GM18870 (cell line): ENCODE results near the gene CALY.
A peak's percentile ranks its signal among the peaks of the same experiment; 100 is the strongest.

Experiments
- ATAC-seq: cut with Tn5 transposase; IDR thresholded peaks from one replicate; pipeline ENCODE4 v1.9.1; 2021; ENCODE audit warnings: moderate library complexity; ENCODE audit not compliant: unreplicated experiment

CALY gene

DNA sequence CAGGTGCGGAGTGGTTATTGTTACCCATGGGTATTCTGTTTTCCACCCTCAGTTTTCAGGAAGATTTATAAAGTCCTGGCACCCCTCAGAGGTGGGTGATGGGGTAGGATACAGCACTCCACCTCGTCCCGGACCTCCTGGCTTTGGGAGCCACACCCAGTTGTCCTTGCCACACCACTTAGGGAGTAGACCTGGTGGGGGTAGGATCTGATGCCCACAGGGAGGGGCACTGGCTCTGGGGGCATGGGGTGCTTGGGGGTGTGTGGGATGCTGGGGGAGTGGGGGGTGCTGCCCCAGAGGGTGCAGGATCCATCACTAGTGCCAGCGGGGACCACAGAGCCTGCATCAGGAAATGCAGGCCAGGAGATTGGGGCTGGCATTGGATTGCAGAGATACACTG, 23.5 kb downstream of the CALY start:
- ATAC-seq, result no peak

DNA sequence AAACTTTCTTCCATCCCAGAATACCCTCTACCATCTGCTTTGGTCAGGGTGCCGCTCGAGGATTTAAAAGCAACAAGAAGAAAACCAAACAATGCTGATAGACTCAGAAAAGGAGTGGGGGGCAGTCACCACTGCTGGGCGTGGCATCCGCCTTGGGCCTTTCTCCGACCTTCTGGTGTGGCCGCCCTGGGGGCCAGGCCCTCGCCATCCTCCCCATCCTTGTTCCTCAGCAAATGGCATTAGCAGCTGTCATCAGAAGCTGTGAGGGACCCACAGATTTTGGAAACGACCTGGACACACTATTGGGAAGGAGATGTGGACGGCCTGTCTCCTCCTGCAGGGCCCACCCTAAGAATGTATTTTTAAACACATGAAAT, 23.9 kb downstream of the CALY start:
- no peak for ATAC-seq

DNA sequence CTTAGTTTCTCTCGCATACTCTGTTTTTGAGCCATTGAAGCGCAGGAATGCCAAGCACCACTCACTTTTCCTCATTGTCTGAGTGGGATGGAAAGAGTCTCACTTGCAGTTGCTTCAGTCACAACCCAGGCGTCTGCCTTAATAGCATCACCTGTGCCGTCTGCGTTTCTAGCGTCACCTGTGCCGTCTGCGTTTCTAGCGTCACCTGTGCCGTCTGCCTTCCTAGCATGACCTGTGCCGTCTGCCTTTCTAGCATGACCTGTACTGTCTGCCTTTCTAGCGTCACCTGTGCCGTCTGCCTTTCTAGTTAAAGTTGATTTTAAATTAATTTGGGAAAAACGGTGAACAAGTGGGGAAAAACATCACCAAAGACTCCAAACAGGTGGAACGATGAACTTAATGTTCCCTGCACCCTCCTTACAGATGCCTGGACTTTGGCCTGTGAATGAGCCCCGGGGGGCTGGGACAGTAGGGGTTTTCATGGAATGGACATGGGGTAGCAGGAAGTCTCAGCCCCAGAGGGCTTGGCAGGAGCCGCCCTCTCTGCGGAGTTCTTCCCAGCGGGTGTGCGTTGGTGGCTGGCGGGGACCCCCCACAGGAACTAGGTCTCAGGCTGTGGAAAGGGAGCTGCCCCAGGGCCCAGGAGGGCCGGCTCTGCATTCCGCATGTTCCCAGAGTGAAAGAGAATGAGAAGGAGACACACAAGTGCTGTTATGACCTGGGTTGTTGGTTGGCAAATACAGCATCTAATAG, 24.5 kb downstream of the CALY start:
- ATAC-seq, result no peak

DNA sequence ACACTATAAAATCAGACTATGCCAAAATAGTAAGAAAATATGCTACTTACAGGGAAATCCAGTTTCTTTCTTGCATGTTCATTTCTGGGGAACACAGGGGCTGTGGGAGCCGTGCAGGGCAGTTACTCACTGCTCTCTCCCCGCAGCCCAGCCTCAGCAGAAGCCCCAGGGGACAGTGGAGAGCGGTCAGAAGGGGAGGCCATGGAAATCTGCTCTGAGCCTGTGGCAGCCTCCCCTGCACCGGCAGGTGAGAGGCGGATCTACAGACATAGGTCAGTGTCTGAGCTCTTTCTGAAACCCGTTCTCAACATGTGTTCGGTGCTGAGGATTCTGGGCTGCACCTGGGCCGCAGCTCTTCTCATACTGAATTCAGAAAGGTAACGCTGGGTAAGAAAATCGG, 25.1 kb downstream of the CALY start:
- ATAC-seq, result no peak

DNA sequence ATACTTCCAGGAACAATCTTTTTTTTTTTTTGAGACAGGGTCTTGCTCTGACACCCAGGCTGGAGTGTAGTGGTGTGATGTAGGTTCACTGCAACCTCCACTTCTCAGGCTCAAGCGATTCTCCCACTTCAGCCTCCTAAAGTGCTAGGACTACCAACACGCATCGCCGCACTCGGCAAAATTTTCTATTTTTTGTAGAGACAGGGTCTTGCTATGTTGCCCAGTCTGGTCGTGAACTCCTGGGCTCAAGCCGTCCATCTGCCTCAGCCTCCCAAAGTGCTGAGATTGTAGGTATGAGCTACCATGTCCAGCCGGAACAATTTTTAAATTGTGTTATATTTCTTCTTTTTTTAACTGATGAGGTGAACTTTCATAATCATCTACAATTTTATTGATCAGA, 25.9 kb downstream of the CALY start:
- ATAC-seq, result no peak

DNA sequence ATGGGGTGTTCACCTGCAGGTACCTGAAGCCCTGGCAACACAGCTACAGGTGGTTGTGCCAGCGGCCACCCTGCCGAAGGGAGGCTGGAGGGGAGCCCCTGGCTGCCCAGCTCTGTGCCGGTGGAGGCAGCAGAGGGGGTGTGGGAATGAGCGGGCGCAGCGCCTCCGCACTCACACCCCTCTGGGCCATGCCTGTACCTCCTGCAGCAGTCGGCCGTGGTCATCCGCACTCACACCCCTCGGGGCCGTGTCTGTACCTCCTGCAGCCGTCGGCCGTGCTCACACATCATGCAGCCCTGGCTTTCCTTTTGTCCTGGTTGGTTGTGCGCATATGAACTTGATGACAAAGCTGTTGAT, 26.3 kb downstream of the CALY start:
- ATAC-seq, result no peak

DNA sequence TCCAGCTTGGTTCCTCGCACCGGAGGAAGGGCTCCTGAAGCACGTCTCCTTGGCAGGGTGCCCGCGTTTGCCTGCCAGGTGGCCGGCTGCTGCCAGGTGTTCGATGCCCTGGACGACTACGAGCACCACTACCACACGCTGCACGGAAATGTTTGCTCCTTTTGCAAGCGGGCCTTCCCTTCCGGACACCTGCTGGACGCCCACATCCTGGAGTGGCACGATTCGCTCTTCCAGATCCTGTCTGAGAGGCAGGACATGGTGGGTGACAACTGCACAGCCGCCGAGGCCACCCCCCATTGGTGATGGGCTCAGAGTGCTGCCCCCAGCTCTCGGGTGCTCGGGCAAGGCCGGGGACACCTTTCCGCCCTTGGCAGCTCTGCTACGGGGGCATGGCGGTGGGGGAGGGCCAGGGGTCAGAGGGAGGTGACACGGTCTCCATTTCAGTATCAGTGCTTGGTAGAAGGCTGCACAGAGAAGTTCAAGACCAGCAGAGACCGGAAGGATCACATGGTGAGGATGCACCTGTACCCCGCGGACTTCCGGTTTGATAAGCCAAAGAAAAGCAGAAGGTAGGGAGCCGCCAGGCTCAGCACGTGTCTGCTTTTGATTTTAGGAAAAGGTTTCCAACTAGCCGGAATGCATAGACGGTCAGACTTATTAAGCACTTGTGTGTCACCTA, 26.8 kb downstream of the CALY start:
- ATAC-seq, result no peak

DNA sequence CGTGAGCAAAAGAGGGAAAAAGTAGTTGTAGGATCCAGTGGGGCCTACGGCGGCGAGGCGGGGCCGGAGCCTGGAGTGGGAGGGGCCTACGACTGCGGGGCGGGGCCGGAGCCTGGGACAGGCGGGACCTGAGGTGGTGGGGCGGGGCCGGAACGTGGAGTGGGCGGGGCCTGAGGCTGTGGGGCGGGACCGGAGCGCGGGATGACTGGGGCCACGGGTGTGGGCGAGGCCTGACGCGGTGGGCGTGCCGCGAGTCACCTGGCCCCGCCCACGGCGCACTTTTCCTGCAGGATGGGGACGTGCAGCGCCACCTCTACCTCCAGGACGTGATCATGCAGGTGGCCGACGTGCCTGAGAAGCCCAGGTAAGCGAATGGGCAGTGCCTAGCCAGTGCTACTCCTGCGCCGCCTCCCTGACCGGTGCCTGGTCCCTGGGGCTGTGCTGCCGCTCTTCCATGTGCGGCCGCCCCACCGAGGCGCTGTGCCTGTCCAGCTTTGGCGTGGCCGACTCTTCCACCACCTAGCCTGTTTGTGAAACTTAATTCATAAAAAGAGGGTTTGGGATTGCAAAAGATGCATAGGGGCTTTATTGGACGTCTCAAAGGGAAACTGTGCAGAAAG, 27.5 kb downstream of the CALY start:
- ATAC-seq, result peak; percentile 79

DNA sequence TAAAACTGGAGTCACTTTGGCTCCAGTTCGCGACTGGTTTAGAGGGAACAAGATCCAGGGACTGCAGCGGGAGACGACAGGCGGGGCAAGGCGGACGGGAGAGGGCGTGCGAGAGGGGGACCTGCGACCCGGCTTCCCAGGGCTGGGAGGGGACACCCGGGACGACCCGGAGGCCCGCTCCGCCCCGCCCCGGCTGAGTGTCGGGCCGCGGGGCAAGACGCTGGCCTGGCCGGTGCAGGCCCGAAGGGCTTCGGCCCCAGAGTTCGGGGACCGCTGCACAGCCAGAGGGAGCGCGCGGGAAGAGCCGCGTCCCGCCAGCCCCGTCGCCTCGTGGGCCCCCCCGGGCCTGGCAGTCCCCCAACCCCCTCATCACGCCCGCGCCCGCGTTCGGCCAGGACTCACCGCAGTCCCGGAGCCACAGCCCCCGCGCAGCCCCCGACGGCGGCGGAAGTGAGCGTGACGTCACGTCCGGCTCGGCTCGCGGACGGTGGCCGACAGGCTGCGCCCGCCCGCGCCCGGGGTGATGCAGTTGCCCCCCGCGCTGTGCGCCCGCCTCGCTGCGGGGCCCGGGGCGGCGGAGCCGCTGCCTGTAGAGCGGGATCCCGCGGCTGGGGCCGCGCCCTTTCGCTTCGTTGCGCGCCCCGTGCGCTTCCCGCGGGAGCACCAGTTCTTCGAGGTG, 28.1 kb downstream of the CALY start, which contains the start of the genes TUBGCP2 and ZNF511:
Gene TUBGCP2, minus strand, starts transcription at position 452 of the 679 bp plus-strand sequence. CDS start 5,931 bp downstream, outside the sequence.
Gene ZNF511, plus strand, starts transcription at position 494 of the 679 bp plus-strand sequence. Its CDS starts 30 bp downstream, at position 524.
- ATAC-seq, result peak; percentile 77

DNA sequence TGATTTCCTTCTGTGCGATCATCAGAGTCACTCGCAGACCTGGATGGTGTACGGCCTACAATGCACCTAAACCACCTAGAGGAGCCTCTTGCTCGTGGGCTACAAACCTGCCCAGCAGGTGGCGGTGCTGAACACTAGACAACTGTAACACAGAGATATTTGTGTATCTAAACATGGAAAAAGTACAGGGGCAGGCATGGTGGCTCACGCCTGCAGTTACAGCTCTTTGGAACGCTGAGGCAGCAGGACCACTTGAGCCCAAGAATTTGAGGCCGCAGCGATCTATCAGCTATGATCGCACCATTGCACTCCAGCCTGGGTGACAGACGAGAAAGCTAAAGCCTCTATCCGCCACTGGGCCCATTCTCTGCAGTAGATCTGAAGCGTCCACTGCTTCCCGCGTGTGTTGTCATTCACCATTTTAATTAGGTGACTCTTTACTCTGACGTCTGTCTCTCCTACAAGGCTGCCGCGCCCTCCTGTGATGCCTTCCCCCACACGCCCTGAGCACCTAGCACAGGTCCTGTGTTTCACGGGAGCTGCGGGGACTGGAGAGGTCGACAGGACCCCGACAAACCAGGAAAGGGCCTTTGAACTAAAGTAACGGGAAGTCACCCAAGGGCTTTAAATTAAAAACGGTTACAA, 28.8 kb downstream of the CALY start:
- ATAC-seq, result peak; percentile 42

DNA sequence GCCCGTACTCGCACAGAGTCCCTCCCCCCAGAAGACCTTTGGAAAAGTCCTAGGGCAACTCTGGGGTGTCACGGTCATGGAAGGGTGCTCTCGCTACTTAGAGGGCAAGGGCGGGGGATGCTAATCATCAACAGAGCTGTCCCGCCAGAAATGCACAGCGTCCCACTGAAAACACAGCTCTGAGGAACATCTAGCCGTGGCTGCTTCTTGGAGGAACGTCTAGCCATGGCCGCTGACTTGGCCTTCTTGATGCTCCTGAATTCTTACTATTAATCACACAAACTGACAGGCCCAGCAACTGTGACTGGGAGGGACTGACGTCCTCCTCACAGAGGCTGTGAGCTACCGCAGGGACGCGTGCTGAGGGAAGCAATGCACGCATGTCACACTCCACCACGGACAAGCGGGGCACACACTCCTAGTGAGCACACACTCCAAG, 29.7 kb downstream of the CALY start:
- ATAC-seq, result no peak

DNA sequence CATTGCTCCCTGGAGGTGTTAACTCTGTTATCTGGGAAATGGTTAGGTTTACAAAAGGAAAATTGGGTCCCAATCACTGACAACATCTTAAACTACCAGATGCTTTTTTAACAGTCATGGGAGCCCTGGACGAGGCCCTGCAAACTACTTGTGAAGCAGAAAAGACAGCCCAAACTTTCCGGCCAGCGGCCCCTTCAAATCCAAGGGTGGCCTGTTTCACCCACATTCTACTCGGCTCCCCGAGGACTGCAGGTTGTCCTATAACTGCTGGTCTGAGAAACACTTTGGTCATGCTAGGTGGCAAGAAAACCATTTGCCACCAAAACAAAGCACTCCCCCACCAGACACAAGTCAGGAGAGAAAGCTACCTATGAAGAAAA, 30.6 kb downstream of the CALY start:
- no peak for ATAC-seq

DNA sequence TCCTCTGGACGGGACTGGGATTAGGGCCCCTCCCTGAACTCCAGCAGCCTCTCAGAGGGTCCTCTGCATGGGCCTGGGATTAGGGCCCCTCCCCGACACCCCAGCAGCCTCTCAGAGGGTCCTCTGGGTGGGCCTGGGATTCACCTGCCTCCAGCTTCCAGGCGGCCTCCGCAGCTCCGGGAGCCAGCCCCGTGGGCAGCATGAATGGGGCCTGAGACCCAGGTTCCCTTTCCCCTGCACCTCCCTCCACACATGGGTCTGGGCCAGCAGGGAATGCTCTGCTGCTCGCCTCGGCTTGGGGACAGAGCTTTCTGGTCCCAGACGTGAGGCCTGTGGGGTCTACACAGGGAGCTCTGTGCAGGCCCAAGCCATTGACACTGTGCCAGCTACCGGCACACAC, 33.5 kb downstream of the CALY start:
- no peak for ATAC-seq

DNA sequence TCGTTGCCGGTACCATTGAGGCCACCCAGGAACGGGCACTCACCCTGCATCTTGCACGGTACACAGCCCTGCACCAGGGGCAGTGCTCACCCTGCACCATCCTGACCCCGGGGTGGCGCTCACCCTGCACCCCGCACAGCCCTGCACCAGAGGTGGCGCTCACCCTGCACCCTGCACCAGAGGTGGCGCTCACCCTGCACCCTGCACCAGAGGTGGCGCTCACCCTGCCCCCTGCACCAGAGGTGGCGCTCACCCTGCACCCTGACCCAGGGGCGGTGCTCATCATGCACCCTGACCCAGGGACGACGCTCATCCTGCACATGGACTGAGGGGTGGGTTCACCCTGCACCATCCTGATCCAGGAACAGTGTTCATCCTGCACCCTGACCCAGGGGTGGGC, 34.5 kb downstream of the CALY start:
- no peak for ATAC-seq

DNA sequence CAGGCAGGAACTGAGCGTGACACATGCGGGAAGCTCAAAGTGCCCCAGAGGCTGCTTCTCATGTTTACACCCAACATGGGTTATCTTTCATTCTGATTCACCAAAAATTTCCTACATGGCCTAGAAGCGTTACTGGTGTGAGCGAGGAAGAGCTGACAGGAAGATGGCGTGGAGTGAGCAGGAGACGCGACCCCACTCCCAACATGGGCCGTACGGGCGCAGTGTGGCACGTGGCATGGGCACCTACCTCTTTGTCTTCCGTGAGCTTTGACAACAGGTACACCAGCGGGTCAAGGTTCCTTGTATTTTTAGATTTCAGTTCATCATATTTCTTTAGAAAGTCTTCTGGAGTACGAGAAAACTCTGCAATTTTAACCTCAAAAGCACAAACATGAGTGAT, 37.0 kb downstream of the CALY start:
- no peak for ATAC-seq

DNA sequence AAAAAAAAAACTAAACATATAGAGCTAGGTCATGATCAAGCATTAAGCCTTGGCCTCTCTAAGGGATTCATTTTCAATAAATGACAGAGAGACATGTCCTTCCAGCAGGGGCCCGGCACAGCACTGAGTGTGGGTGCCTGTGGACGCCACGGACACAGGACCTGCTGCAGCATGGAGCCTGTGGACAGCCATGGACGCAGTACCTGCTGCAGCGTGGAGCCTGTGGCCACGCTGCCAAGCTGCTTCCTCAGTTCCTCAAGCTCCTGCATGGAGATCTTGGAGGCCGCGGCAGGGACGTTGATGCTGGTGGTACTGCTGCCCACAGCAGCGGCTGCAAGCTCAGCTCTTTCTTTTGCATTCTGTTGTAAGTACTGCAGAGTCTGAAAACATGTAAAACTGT, 37.5 kb downstream of the CALY start:
- no peak for ATAC-seq

DNA sequence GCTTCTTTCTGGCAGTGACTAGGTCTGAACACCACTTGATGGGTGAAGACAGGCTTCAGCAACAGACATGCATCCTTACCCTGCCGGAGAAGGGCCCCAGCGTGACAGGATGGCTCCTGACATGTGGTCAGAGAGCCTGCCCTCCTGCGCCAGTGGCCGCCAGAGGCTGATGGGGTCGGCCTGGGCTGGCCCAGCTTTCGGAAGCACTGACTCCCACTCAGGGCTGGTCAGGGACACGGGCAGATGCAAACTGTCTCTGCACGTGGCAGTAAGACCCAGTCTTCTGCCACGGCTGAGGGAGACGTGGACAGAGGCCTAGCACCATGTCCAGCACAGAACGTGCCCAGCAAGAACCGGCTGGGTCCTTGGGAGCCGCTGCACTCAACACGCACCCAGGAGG, 38.2 kb downstream of the CALY start:
- ATAC-seq, result no peak

DNA sequence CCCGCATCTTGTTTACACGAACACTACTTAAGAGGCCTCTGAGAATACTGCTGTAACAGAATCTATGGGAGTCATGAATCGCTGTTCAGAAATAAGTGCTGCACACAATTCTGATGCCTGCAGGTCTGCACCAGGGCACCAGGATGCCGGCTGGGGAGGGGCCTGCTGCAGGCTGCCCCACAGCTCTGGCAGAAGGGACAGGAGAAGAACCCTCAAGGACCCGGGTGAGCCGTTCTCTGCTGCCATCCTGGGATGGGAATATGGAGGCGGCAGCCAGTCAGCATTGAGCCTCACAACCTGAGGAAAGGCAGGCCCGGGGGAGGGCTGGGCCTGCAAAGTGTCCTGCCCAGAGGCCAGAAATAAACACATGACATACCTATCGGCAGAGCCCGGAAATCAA, 39.2 kb downstream of the CALY start:
- no peak for ATAC-seq

DNA sequence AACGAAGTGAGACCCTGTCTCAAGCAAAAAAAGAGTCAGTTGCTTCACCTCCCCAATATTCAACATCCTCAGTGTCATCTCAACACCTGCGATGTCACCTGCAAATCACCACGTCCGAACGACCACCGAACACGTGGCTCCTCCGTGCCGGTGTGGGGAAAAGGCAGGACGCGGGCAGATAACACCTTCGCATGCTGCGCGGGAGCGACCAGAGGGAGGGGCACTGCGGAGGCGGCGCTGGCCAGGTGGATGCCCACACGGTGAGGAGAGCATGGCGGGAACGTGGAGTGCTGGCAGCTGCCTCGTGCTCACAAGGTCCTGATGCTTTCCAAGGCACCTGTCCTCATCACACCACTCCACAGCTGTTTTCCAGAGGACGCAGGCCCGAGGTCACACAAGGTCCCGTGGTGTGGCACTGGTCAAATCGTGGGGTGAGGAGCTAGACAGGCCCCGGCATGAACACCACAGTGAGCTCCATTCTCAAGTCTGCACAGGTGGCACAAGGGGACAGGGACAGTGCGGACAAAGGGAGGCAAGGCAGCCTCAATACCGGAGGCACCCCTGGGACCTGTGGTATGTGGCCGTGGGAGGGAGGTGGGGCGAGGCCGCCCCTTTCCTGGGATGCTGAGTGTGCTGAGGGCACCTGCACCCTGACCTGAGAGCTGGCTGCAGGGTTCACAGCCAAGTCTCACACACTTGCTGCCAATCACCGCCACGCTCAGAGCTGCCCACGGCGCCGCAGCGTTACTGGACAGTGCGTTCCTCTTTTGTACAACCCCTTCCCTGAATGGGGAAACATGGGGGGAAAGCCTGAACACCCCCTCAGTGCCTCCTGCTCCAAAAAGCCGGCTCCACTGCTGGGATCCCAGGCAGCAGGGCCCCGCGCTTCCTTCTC, 41.0 kb downstream of the CALY start:
- no peak for ATAC-seq

DNA sequence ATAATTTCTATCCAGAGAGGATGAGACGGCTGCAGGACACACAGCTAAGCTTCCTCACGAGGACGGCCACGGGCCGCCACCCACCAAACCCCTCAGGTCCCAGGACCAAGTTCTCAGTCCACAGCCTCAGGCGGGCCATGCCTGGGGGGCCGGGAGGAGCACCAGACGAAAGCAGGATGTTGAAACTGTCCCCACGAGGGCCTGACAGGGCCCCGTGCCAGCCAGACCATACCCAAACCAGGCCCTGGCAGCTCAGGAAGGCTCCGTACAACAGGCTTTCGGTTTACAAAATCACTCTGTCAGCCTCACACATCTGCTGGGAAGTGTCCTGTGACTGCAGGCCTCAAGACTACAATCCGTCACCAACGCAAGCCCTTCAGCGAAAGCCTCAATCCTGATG, 42.5 kb downstream of the CALY start:
- no peak for ATAC-seq
